ENCODE results near the gene FRMD4A. TPM values are rescaled to one million over a fixed set of nuclear protein-coding genes. Genes with fewer than 3 reads are reported as not detected.

The FRMD4A gene
- total RNA-seq, 1 experiment from 2014 or later = 7.1 TPM

- Histone ChIP-seq H3K4me2 (ENCODE audit: low read length) (no peak overlapping the region), H3F3A (ENCODE audit: low read length, unreplicated experiment) (no peaks in the 10 kb centered on the region), H3K9me2 (replicated peaks; ENCODE audit: low read length) (no peaks in the 10 kb centered on the region), H3K36me3 (ENCODE audit: low read depth, low read length) (no peaks in the 10 kb centered on the region), H3K79me2 (ENCODE audit: low read length) (no peaks in the 10 kb centered on the region), H3K4me3 (ENCODE audit: low read length) (no peak overlapping the region), H2AFZ (ENCODE audit: low read length) (no peak overlapping the region), H3K27me3 (ENCODE audit: low read length) (no peaks in the 10 kb centered on the region), H3K27ac (ENCODE audit: low read length) (no peak overlapping the region), H3K9ac (ENCODE audit: low read length) (no peak overlapping the region), H4K20me1 (ENCODE audit: low read length) (no peaks in the 10 kb centered on the region), H3K4me1 (ENCODE audit: insufficient read depth, low read length) (peaks cover 15% of the 10 kb centered on the region), H3K9me3 (ENCODE audit: low read length) (no peaks in the 10 kb centered on the region)
- POLR2A ChIA-PET (ENCODE audit: unreplicated experiment) = no interaction called here
- BruUV-seq (replicated peaks) = no TSS peak
- ATAC-seq = no peak
- peak; percentile 5 for DNase-seq
- TF ChIP-seq EZH2 (IDR thresholded peaks at IDR 0.05; ENCODE audit: low read length, unreplicated experiment) (no peak), CTCF (conservative IDR thresholded peaks at IDR 0.05; ENCODE audit: low read depth, low read length) (no peak), EZH2phosphoT487 (IDR thresholded peaks at IDR 0.05; ENCODE audit: borderline replicate concordance, low read length) (no peak)
- intact Hi-C loops (cut with micrococcal nuclease) = no loop called here
- CTCF ChIA-PET = no interaction called here
Measured at GRCh38 chr10:14253079-14253478, 77.6 kb downstream of the FRMD4A start.

GRCh38 chr10:14250496-14251076 is 80.1 kb downstream of the FRMD4A start:
- ATAC-seq (no peak), DNase-seq (no peak)
- TF ChIP-seq EZH2phosphoT487 (IDR thresholded peaks at IDR 0.05; ENCODE audit: borderline replicate concordance, low read length) (no peak), EZH2 (IDR thresholded peaks at IDR 0.05; ENCODE audit: low read length, unreplicated experiment) (no peak), CTCF (conservative IDR thresholded peaks at IDR 0.05; ENCODE audit: low read depth, low read length) (no peak)
- Histone ChIP-seq H3K4me2 (ENCODE audit: low read length) (no peak overlapping the region), H3K36me3 (ENCODE audit: low read depth, low read length) (no peaks in the 10 kb centered on the region), H3K4me1 (ENCODE audit: insufficient read depth, low read length) (peaks cover 15% of the 10 kb centered on the region), H3K4me3 (ENCODE audit: low read length) (no peak overlapping the region), H3K9ac (ENCODE audit: low read length) (no peak overlapping the region), H2AFZ (ENCODE audit: low read length) (no peak overlapping the region), H3K9me3 (ENCODE audit: low read length) (no peaks in the 10 kb centered on the region), H3K27me3 (ENCODE audit: low read length) (no peaks in the 10 kb centered on the region), H3K9me2 (replicated peaks; ENCODE audit: low read length) (no peaks in the 10 kb centered on the region), H3K27ac (ENCODE audit: low read length) (no peak overlapping the region), H3K79me2 (ENCODE audit: low read length) (no peaks in the 10 kb centered on the region), H4K20me1 (ENCODE audit: low read length) (no peaks in the 10 kb centered on the region), H3F3A (ENCODE audit: low read length, unreplicated experiment) (no peaks in the 10 kb centered on the region)
- ChIA-PET POLR2A (ENCODE audit: unreplicated experiment) (no interaction called here), CTCF (no interaction called here)
- intact Hi-C loops (cut with micrococcal nuclease) = no loop called here
- no TSS peak for BruUV-seq (replicated peaks)

GRCh38 chr10:14247377-14248116 is 83.2 kb downstream of the FRMD4A start:
- Histone ChIP-seq H3K9ac (ENCODE audit: low read length) (no peak overlapping the region), H3K36me3 (ENCODE audit: low read depth, low read length) (no peaks in the 10 kb centered on the region), H3K4me3 (ENCODE audit: low read length) (no peak overlapping the region), H3K9me3 (ENCODE audit: low read length) (no peaks in the 10 kb centered on the region), H3K9me2 (replicated peaks; ENCODE audit: low read length) (no peaks in the 10 kb centered on the region), H3K4me1 (ENCODE audit: insufficient read depth, low read length) (peaks cover 8% of the 10 kb centered on the region; the same call in 1 of the 2 replicates), H3K4me2 (ENCODE audit: low read length) (no peak overlapping the region), H3K27ac (ENCODE audit: low read length) (no peak overlapping the region), H3K79me2 (ENCODE audit: low read length) (no peaks in the 10 kb centered on the region), H3F3A (ENCODE audit: low read length, unreplicated experiment) (no peaks in the 10 kb centered on the region), H4K20me1 (ENCODE audit: low read length) (no peaks in the 10 kb centered on the region), H2AFZ (ENCODE audit: low read length) (no peak overlapping the region), H3K27me3 (ENCODE audit: low read length) (no peaks in the 10 kb centered on the region)
- DNase-seq (no peak), ATAC-seq (no peak)
- no TSS peak for BruUV-seq (replicated peaks)
- ChIA-PET POLR2A (ENCODE audit: unreplicated experiment) (no interaction called here), CTCF (no interaction called here)
- TF ChIP-seq EZH2phosphoT487 (IDR thresholded peaks at IDR 0.05; ENCODE audit: borderline replicate concordance, low read length) = no peak
- no peak for TF ChIP-seq CTCF (conservative IDR thresholded peaks at IDR 0.05; ENCODE audit: low read depth, low read length)
- TF ChIP-seq EZH2 (IDR thresholded peaks at IDR 0.05; ENCODE audit: low read length, unreplicated experiment) = no peak
- intact Hi-C loops (cut with micrococcal nuclease) = no loop called here
